Tibial nerve (tissue), 3 donors: Measurements from ENCODE around the gene INPP4B.

ENCODE experiments used
- CTCF ChIP-seq, 5 experiments: fragments of 200-600 bp in 3 of 5; fragments of 450-650 bp in 2 of 5; sonication (generic) in 3 of 5; IDR thresholded peaks; one replicate each; pipeline ENCODE4 v1.5.1; 2016 to 2019; ENCODE audit warnings: antibody characterized with exemption in 5 of 5, mild to moderate bottlenecking in 3 of 5, moderate library complexity in 2 of 5
- POLR2A ChIP-seq, 2 donors: fragments of 450-650 bp; IDR thresholded peaks; one replicate each; pipeline ENCODE4 v1.6.1; 2017; ENCODE audit warnings: antibody characterized with exemption in 2 of 2, mild to moderate bottlenecking in 2 of 2, moderate library complexity in 2 of 2

DNA sequence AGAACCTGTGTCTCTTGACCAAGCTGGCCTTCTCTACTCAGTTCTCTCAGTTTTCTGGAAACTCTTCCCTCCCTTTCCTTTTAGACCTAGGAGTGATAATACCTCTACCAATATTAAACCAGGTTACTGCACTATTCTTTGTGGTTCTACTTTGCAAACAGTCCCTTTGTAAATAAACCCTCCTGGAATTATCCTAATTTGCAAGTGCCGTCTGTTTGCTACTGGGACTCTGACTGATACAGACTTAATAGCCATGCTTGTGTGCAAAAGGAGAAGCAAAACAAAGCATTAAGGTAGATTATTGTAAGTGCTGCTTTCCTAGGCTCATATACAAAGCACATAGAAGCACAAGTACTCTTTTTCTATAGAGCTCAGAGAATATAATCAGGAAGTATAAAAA, 507.0 kb downstream of the INPP4B start:
- no peak for TF ChIP-seq CTCF (IDR thresholded peaks at IDR 0.05)
- TF ChIP-seq POLR2A (IDR thresholded peaks at IDR 0.05) = no peak
